WI38 (cell line): Measurements from ENCODE around the gene COASY.
"Not testable (repeated sequence)": the region's sequence is repeated elsewhere in the genome, so short reads cannot be mapped to it uniquely, and the experiment has no call there.

Experiments used
- H3K4me3 ChIP-seq: 2 replicates; pipeline ENCODE4 v1.5.1; 2011; ENCODE audit warnings: low read depth, mild to moderate bottlenecking, control low read depth, low read length
- TF ChIP-seq, protein P1 (sequence below): IDR thresholded peaks from 2 replicates; pipeline ENCODE4 v1.5.1; 2012; ENCODE audit warnings: low read depth, mild to moderate bottlenecking, control low read depth, low read length

COASY gene

DNA sequence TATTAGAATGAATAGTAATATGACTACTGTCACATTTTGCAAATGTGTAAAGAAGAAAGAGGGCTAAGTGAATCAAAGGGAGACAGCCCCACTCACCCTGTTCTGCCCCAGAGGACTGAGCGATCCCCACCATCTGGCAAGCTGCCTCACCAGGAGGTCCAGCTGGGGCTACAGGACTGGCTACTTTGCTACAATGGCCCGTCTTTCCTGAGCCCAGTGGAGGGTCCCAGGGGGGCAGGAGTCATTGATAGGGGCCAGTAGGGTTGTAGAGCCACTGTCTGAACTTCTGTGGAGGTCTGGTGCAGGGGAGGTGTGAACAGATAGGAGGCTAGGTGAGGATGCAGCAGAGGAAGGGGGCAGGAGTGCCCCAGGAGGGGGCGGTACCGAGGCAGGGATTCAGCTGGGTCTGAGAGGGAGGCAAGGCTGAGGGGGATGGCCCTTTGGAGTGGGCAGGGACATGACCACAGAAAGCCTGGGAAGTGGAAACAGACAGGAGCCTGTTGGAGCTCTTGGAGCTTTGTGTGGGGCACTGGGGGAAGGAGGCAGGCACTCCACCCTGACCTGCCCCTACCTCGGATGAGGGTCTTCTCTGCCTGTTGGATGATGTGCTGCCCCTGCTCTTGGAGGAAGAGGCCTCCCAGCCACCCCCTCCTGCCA lies 5.9 kb upstream of the COASY start:
- not testable (repeated sequence) for H3K4me3 ChIP-seq
- TF ChIP-seq, protein P1, sequence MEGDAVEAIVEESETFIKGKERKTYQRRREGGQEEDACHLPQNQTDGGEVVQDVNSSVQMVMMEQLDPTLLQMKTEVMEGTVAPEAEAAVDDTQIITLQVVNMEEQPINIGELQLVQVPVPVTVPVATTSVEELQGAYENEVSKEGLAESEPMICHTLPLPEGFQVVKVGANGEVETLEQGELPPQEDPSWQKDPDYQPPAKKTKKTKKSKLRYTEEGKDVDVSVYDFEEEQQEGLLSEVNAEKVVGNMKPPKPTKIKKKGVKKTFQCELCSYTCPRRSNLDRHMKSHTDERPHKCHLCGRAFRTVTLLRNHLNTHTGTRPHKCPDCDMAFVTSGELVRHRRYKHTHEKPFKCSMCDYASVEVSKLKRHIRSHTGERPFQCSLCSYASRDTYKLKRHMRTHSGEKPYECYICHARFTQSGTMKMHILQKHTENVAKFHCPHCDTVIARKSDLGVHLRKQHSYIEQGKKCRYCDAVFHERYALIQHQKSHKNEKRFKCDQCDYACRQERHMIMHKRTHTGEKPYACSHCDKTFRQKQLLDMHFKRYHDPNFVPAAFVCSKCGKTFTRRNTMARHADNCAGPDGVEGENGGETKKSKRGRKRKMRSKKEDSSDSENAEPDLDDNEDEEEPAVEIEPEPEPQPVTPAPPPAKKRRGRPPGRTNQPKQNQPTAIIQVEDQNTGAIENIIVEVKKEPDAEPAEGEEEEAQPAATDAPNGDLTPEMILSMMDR, result peak; percentile 16; the same call in 1 of the 2 replicates

DNA sequence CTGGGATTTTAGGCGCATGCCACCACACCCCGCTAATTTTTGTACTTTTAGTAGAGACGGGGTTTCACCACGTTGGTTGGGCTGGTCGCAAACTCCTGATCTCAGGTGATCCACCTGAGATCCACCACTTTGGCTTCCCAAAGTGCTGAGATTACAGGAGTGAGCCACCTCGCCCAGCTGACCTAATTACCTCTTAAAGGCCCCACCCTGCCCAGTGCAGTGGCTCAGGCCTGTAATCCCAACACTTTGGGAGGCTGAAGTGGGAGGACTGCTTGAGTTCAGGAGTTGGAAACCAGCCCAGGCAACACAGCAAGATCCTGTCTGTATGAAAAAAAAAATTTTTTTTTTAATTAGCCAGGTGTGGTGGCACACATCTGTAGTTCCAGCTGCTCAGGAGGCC lies 2.9 kb upstream of the COASY start:
- TF ChIP-seq, protein P1, result no peak
- no peak overlapping the region for H3K4me3 ChIP-seq

DNA sequence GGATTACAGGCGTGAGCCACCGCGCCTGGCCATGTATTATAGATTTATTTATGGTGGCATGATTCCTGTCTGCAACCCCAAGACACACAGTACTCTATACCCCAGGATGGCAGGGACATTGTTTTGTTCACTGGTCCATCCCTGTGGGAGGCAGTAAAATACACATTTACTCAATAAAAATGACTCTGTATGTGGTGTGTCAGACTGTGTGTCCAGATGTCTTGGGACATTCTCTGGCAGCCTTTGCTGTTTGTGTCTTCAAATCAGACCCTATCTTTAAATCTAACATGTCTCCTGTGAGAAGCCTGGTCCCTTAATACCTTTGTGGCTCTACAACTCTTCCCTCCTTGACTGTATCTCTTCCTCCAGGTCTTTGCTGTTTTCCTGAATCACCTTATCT lies 1.7 kb upstream of the COASY start:
- no peak overlapping the region for H3K4me3 ChIP-seq
- TF ChIP-seq, protein P1, result no peak

- TF ChIP-seq, protein P1, result no peak
- peak overlapping the region; percentile 95 for H3K4me3 ChIP-seq
These were observed 617 bp downstream of the COASY start for GRCh38 chr17:42562388-42563142.

GRCh38 chr17:42563143-42563509 lies 1.2 kb downstream of the COASY start:
- H3K4me3 ChIP-seq, result peak overlapping the region; percentile 95
- TF ChIP-seq, protein P1, result no peak

DNA sequence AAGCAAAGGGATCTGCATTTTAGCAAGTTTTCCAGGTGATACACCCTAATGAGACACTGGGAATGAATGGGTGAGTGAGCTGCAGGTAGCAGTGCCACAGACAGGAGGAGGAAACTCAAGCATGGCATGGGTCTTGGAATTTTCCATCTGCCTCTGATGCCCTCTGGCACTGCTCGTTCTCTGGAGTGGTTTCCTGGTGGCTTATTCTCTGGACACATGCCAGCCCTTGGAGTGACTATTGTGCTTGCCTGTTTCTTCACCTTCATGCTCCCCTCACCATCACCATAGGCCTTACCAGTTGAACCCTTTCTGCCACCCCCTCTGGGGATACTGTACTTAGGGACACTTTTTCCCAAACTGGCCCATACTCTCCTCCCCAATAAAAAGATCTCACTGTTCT lies 1.6 kb downstream of the COASY start:
- TF ChIP-seq, protein P1, result no peak
- H3K4me3 ChIP-seq, result peak overlapping the region; percentile 95

- H3K4me3 ChIP-seq, result no peak overlapping the region
- TF ChIP-seq, protein P1, result no peak
These were observed 2.0 kb downstream of the COASY start for GRCh38 chr17:42563950-42564349.
